GM21619 (cell line): ENCODE results near the gene ANKH.

Source experiments
- ATAC-seq: cut with Tn5 transposase; IDR thresholded peaks from one replicate; pipeline ENCODE4 v1.9.1; 2021; ENCODE audit not compliant: unreplicated experiment

Gene ANKH

DNA sequence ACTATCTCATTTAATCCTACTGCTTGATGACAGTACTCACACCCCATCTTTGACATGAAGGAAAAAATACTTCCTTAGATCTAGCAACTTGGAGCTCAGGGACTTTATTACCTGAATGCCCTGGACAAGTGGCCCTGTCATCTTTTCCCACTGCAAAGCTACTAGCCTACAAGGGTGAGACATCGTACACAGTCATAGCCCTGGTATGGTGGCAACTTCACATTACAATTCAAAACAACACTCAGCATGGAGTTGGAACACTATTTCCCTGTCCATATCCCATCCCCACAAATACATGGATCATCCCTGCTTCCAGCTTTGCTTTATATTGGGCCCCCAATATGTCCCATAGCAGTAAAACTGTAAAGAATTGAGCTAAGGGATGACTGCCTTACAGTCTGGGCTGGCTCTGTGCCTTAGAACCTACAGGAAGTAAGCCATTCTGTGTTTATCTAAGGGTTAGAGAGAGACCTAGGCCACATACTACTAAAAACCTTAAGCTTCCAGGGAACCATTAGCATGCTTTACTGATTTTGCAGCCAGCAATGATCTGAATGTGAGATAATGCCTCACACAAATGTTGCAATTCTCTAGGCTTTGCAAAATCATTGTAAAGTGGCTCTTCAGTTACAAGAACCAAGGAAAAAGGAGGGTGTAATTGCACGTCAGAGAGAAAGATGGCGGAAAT lies 151.2 kb downstream of the ANKH start:
- no peak for ATAC-seq

DNA sequence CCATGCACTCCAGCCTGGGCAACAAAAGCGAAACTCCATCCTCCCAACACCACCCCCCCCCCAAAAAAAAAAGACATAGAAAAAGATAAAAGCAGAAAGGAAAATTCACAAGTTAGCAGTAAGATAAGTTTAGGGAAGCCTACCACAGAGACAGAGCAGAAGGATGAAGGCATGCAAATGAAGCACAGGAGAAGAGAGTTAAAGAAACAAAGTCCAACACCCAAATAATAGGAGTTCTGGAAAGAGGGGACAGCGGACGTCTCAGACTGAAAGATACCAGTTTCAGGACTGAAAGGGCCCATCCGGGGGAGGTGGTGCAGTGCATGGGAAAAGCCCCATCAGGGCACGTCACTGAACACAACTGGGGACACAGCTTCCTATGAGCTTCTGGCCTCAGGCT lies 152.8 kb downstream of the ANKH start:
- no peak for ATAC-seq

GRCh38 chr5:14716755-14717752 lies 154.5 kb downstream of the ANKH start:
- no peak for ATAC-seq

GRCh38 chr5:14715481-14715880 lies 156.1 kb downstream of the ANKH start:
- no peak for ATAC-seq

DNA sequence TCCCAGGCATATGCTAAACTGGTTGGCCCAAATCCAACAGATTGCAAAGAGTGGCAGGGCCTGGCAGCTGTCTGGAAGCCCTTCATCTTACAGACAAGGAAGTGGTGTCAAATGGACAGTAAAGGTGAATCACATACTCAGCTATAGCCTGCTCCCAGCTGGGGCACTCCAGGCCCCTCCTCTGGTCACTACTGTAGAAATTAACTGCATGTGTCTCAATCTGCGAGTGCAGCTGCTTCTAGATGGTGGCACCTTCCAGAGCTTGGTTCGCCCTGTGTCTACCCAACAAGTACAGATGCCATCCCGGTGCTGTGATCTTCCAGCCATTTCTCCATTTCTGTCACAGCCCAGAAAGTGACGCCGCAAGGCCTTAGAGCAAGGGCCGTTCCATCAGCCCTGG lies 156.9 kb downstream of the ANKH start:
- no peak for ATAC-seq

- ATAC-seq, result no peak
These were observed 157.8 kb downstream of the ANKH start for GRCh38 chr5:14713476-14714390.

DNA sequence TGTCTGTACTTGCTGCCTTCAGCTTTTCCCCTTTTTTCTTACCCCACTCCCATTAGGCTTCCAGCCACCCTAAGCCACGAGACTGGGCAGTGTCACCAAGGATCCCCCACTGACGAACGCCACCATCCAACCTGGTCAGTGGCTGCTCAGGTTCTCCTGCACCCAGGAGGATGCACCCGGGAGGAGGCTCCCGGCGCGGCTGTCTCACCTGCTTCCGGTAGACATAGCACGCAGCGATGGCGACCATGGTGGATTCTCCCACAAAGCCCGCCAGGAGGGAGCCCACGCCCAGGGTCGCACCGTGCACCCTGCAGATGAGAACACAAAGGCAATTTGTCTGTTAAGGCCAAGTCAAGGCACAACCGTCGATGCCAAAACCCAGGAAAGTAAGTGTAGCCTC lies 158.9 kb downstream of the ANKH start:
- no peak for ATAC-seq

GRCh38 chr5:14712131-14712530 lies 159.4 kb downstream of the ANKH start:
- no peak for ATAC-seq

DNA sequence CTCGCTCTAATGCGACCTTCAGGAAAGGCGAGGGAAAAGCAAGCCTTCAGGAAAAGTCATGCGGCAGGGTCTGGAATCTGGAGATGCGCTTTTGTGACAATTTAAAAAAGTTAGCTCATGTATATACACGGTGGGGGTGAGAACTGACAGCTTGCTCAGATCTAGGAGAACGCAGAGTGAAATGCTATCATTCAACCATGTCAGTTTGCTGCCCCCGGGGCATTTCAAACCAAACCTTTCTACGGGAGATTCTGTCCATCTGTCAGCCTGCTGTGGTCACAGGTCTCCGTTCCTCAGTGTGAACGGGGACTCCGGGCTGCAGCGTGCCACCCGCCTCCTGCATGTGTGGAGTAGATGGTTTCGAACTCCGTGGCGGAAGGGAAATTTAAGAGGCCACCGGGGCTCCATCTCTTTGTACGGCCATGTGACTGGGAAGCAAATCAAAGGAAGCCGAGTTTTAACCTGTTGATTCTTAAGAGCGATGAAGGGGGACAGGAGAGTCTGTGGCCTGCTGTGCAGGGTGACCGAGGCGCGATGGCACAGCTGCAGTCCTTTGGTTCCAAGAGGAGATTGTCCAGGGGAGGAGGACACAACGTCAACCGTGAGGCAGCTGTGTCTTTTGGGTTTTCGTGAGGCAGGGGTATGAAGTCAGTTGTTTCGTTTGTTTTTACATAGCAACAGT lies 161.1 kb downstream of the ANKH start:
- no peak for ATAC-seq

DNA sequence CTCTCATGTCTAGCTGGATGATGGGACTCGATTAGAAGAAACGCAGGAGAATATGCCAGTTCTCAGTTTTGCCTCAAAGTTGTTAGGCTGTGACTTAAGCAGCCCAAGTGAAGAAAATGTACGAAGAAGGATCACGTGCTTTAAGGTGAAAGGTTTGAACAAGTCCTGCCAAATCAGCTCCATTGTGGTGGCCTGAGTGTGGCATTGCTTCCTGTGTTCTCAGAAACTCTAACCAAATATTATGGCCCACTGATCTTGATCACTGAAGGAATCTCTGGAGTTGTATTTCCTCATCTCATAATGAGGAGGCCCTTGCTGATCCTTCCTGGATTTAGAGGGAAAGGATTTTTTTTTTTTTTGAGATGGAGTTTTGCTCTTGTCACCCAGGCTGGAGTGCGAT lies 163.0 kb downstream of the ANKH start:
- ATAC-seq, result no peak

- no peak for ATAC-seq
These were observed 163.7 kb downstream of the ANKH start for GRCh38 chr5:14707811-14708390.

- no peak for ATAC-seq
These were observed 165.0 kb downstream of the ANKH start for GRCh38 chr5:14706615-14707021.

- no peak for ATAC-seq
These were observed 166.0 kb downstream of the ANKH start for GRCh38 chr5:14705556-14705955.

DNA sequence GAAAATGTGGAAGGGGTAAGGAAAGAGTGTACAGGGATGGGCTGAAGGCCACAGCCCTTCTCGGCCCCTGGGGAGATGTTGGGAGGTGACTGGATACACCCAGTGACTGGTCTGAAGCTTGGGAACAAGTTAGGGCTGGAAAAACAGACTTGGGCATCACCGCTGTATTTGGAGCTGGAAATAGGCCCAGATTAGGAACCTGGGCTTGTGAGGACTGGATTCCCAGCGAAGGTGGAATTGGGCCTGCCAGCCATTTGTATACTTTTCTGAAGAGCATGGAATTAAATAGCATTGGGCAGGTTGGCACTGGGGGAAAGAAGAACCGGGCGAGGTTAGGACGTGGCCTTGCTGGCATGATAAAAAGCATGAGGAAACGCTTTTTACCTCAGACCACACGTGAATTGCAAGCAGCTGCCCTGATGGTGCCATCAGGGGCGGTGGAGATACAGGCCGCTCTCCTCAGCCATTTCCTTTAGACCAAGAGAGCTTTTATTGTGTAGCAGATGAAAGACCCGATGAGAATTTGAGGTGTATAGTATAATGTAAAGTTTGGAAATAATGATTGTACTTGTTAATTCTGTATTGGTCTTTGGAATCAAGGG lies 169.2 kb downstream of the ANKH start:
- ATAC-seq, result no peak

GRCh38 chr5:14701556-14701955 lies 170.0 kb downstream of the ANKH start:
- ATAC-seq, result no peak

DNA sequence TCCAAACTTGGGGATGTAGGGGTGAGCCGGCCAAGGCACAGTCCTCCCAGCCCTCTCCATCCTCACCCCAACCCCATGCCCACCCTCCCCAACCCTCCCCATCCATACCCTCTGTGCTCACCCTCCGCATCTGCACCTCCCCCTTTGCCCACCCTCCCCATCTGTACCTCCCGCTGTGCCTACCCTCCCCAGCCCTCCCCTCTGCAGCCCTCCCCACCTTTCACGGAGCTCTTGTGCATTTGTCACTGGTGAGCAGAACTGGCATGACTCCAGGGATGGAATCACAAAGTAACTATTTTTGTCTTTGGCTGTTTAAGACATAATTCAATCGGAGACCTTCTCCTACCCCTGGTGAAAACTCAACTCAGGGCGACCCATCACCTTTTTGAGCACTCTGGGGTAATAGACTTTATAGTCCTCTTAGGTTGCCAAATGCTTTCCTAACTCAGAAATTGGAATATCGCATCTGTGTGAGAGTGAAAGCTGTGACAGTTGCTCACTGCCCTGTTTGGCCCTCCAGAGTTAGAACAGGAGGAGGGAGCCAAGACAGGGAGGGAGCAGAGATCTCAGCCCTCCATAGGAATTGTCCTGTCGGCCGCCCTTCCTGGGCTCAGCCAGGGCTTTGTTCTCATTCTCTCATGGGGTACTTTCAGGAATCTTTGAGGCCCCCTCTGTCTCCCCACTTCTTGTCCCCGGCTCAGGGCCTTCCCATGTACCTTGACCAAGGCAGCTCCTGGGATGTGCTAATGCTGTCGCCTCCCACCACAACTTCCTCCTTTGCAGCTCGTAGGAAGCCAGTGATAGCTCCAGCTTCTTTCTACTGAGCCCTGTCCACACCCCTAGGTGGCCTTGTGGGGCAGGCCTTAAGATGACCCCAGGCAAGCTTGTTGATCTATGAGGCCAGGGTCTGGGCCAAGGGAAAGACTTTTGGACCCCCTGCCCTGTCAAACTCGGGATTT lies 170.8 kb downstream of the ANKH start:
- no peak for ATAC-seq

DNA sequence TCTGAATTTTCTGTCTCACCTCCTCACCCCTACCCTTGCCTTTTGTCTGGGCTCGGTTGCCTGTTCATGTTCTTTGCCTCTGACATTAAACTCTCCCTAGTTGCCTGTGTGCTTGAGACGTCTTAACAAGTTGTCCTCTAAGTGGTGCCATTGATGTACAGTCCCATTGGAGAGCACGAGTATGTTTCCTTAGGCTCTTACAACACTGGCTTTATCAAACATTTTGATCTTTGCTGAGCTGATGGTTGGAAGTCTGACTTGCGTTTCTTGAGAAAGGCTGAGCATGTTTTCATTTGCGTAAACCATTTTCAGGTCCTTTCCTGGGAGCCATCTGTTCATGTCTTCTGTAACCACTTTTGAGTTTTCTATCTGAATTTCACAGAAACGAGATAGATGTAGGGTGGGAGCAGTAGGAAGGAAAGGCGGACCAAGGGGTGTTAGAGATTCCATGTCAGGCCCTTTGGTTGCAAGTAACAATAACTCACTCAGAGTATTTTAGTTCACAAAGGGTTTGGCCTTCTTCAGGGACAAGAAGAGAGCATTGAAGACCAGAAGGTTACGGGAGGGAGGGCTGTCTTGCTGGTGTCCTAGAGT lies 171.7 kb downstream of the ANKH start:
- no peak for ATAC-seq

DNA sequence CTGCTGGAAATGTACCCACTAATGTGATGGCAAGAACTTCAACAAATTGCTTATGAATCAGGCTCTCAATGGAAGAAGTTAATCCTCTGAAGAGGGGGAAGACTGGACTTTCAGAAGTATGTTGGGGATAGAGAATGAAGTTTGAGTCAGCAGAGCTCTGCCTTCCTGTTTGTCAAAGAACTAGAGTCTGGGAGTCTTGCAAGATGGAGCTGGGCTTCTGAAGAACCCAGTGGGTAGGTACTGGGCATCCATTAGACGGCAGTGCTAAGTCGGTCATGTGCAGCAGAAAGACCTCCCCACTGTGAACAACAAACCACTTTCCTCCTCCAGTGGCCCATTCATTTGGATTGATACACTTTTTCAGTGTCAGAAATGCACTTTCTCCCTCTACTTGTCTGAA lies 172.4 kb downstream of the ANKH start:
- ATAC-seq, result no peak
